HCT116 (cell line): ENCODE results near the gene CKAP2L.
"Not testable (repeated sequence)": the region's sequence is repeated elsewhere in the genome, so short reads cannot be mapped to it uniquely, and the experiment has no call there.

Source experiments
- ATF3 ChIP-seq: IDR thresholded peaks from 2 replicates; pipeline ENCODE4 v1.6.1; 2012
- CEBPB ChIP-seq: IDR thresholded peaks from 2 replicates; pipeline ENCODE4 v1.6.1; 2012; ENCODE audit warnings: low read depth
- CTCF ChIP-seq, 3 experiments: fragments of 200-600 bp in 1 of 3; sonication (generic) in 1 of 3; IDR thresholded peaks in 2 of 3; conservative IDR thresholded peaks in 1 of 3; 2 replicates each; pipeline ENCODE4 v1.5.1; 2012 to 2017; ENCODE audit warnings: low read depth in 2 of 3, low read length in 2 of 3, antibody characterized with exemption in 1 of 3, borderline replicate concordance in 1 of 3, control low read depth in 1 of 3, mild to moderate bottlenecking in 1 of 3, mixed read lengths in 1 of 3, mixed run types in 1 of 3, moderate library complexity in 1 of 3; ENCODE audit not compliant: insufficient read depth in 1 of 3
- EZH2 ChIP-seq: fragments of 200-600 bp; sonication (generic); IDR thresholded peaks from 2 replicates; pipeline ENCODE4 v1.6.1; 2017; ENCODE audit warnings: antibody characterized with exemption, mixed run types
- EZH2phosphoT487 ChIP-seq: fragments of 200-600 bp; IDR thresholded peaks from 2 replicates; pipeline ENCODE4 v1.6.1; 2018; ENCODE audit warnings: antibody characterized with exemption, borderline replicate concordance
- POLR2A ChIP-seq: IDR thresholded peaks from 2 replicates; pipeline ENCODE4 v1.7.0; 2011; ENCODE audit warnings: borderline replicate concordance; ENCODE audit not compliant: insufficient read depth, insufficient read length; ENCODE audit errors: extremely low read depth
- POLR2AphosphoS5 ChIP-seq: IDR thresholded peaks from 2 replicates; pipeline ENCODE4 v1.6.1; 2011; ENCODE audit warnings: mild to moderate bottlenecking, low read depth, low read length, moderate library complexity
- REST ChIP-seq: IDR thresholded peaks from 2 replicates; pipeline ENCODE4 v1.6.1; 2012; ENCODE audit warnings: low read depth
- SIN3A ChIP-seq: IDR thresholded peaks from 2 replicates; pipeline ENCODE4 v1.6.1; 2012; ENCODE audit warnings: low read depth
- SP1 ChIP-seq: IDR thresholded peaks from 2 replicates; pipeline ENCODE4 v1.6.1; 2012; ENCODE audit warnings: low read depth
- YY1 ChIP-seq: IDR thresholded peaks from 2 replicates; pipeline ENCODE4 v1.6.1; 2011; ENCODE audit warnings: low read length, low read depth, moderate library complexity, mild to moderate bottlenecking; ENCODE audit not compliant: insufficient replicate concordance; ENCODE audit errors: extremely low read depth
- ZNF274 ChIP-seq: fragments of 200-500 bp; sonication (Bioruptor generic); IDR thresholded peaks from 2 replicates; pipeline ENCODE4 v1.6.1; 2014; ENCODE audit warnings: mild to moderate bottlenecking, low read depth, low read length, inconsistent platforms

- not testable (repeated sequence) for TF ChIP-seq EZH2; CTCF (IDR thresholded peaks at IDR 0.05 in 2 of 3, conservative IDR thresholded peaks at IDR 0.05 in 1 of 3; ENCODE audit: borderline replicate concordance in 1 of 3, insufficient read depth in 1 of 3, low read depth in 2 of 3, low read length in 2 of 3); ZNF274; REST; POLR2A; EZH2phosphoT487; SP1; POLR2AphosphoS5; CEBPB; YY1; SIN3A; ATF3
These were observed 48.3 kb downstream of the CKAP2L start for GRCh38 chr2:112716094-112716493.
